Gastrocnemius medialis (tissue), 4 donors: ENCODE measurements around the gene CMTR2. TPM values are rescaled to one million over a fixed set of nuclear protein-coding genes. Genes with fewer than 3 reads are reported as not detected.

ENCODE experiments used
- ATAC-seq, 2 donors: fragments of 150-250 bp; one replicate each; pipeline ENCODE4 v1.9.1; 2016
- DNase-seq, 2 donors: peaks; one replicate each; pipeline ENCODE4 v3.0.0-alpha.2; 2019
- H3K27ac ChIP-seq, 4 donors: fragments of 200-600 bp; sonication (generic); 1 replicate in 1 of 4; 2 replicates in 3 of 4; pipeline ENCODE4 v1.5.1; 2016 to 2018; ENCODE audit warnings: mild to moderate bottlenecking in 2 of 4, moderate library complexity in 1 of 4
- H3K27me3 ChIP-seq, 3 donors: fragments of 200-600 bp; sonication (generic) in 2 of 3; 1 replicate in 1 of 3; 2 replicates in 2 of 3; pipeline versions ENCODE4 v1.5.1 to v1.6.0; 2016 to 2019; ENCODE audit warnings: mild to moderate bottlenecking in 1 of 3, moderate library complexity in 1 of 3
- H3K36me3 ChIP-seq, 2 donors: fragments of 200-600 bp; sonication (generic) in 1 of 2; one replicate each; pipeline ENCODE4 v1.5.1; 2017 to 2018
- H3K4me1 ChIP-seq, 2 donors: fragments of 200-600 bp; sonication (generic) in 1 of 2; one replicate each; pipeline ENCODE4 v1.5.1; 2016 to 2017; ENCODE audit warnings: mild to moderate bottlenecking in 2 of 2
- H3K4me3 ChIP-seq, 4 donors: fragments of 200-600 bp; sonication (generic) in 3 of 4; 1 replicate in 1 of 4; 2 replicates in 3 of 4; pipeline ENCODE4 v1.5.1; 2016 to 2019; ENCODE audit warnings: mild to moderate bottlenecking in 2 of 4
- H3K9me3 ChIP-seq, 3 donors: fragments of 200-600 bp; sonication (generic) in 2 of 3; 1 replicate in 1 of 3; 2 replicates in 2 of 3; pipeline ENCODE4 v1.5.1; 2016 to 2019
- CTCF ChIP-seq, 5 experiments: fragments of 450-650 bp in 3 of 5; fragments of 200-600 bp in 2 of 5; sonication (generic) in 2 of 5; IDR thresholded peaks in 4 of 5; conservative IDR thresholded peaks in 1 of 5; 1 replicate in 4 of 5; 2 replicates in 1 of 5; pipeline ENCODE4 v1.5.1; 2016 to 2019; ENCODE audit warnings: antibody characterized with exemption in 5 of 5, mild to moderate bottlenecking in 3 of 5, moderate library complexity in 3 of 5
- POLR2A ChIP-seq, 2 donors: fragments of 450-650 bp; IDR thresholded peaks; one replicate each; pipeline ENCODE4 v1.6.1; 2017; ENCODE audit warnings: antibody characterized with exemption in 2 of 2, mild to moderate bottlenecking in 2 of 2, moderate library complexity in 2 of 2
- in situ Hi-C, 4 donors: fragments of 200-750 bp; cut with MboI; loops; one replicate each; pipeline versions ENCODE4 v1.15.0 to v1.8.0; 2017; ENCODE audit warnings: low sequenced_read_pairs in 4 of 4
- intact Hi-C: fragments of 100-400 bp; cut with DNase I; formaldehyde crosslinking; loops from one replicate; pipeline ENCODE4 v1.15.1; 2023; ENCODE audit warnings: low total_unique reads
- total RNA-seq, 4 donors: library from RNA; depleted of rRNA; stranded (reverse); fragments of >200 nt; gene quantifications; one replicate each; pipeline versions ENCODE4 v1.1.0 to v1.2.3, GENCODE V29; 2016

Gene CMTR2
- total RNA-seq, 4 donors from 2014 or later, result 11.2 to 18.0 (median 12.3) TPM

- Histone ChIP-seq H3K36me3 (no peaks in the 10 kb centered on the region), H3K27me3 (no peaks in the 10 kb centered on the region), H3K27ac (no peak overlapping the region), H3K9me3 (no peaks in the 10 kb centered on the region), H3K4me3 (no peak overlapping the region), H3K4me1 (no peaks in the 10 kb centered on the region)
- in situ Hi-C loops, result no loop called here
- no peak for DNase-seq
- ATAC-seq, result no peak
- no peak for TF ChIP-seq CTCF (IDR thresholded peaks at IDR 0.05 in 4 of 5, conservative IDR thresholded peaks at IDR 0.05 in 1 of 5)
- intact Hi-C loops, result no loop called here
These were observed 12.4 kb downstream of the CMTR2 start for GRCh38 chr16:71276589-71277334.

- no peak overlapping the region for H3K27ac ChIP-seq
- no peak for TF ChIP-seq CTCF (IDR thresholded peaks at IDR 0.05 in 4 of 5, conservative IDR thresholded peaks at IDR 0.05 in 1 of 5)
- TF ChIP-seq POLR2A (IDR thresholded peaks at IDR 0.05), result no peak
- DNase-seq (no peak), ATAC-seq (no peak)
- no peaks in the 10 kb centered on the region for H3K36me3 ChIP-seq
- H3K9me3 ChIP-seq, result no peaks in the 10 kb centered on the region
- H3K4me3 ChIP-seq, result no peak overlapping the region
- in situ Hi-C loops (no loop called here), intact Hi-C loops (no loop called here)
- no peaks in the 10 kb centered on the region for H3K27me3 ChIP-seq
- no peaks in the 10 kb centered on the region for H3K4me1 ChIP-seq
These were observed 15.8 kb downstream of the CMTR2 start for GRCh38 chr16:71273384-71273783.

- intact Hi-C loops, result no loop called here
- H3K4me3 ChIP-seq, result no peak overlapping the region
- H3K36me3 ChIP-seq, result no peaks in the 10 kb centered on the region
- no peaks in the 10 kb centered on the region for H3K9me3 ChIP-seq
- ATAC-seq (no peak), DNase-seq (no peak)
- H3K27ac ChIP-seq, result no peak overlapping the region
- no peak for TF ChIP-seq POLR2A (IDR thresholded peaks at IDR 0.05)
- TF ChIP-seq CTCF (IDR thresholded peaks at IDR 0.05 in 4 of 5, conservative IDR thresholded peaks at IDR 0.05 in 1 of 5), result no peak
- no peaks in the 10 kb centered on the region for H3K4me1 ChIP-seq
- in situ Hi-C loops, result no loop called here
- H3K27me3 ChIP-seq, result no peaks in the 10 kb centered on the region
These were observed 24.9 kb downstream of the CMTR2 start for GRCh38 chr16:71264299-71264698.

GRCh38 chr16:71263582-71263981 is 25.6 kb downstream of the CMTR2 start:
- no peak for ATAC-seq
- Histone ChIP-seq H3K4me1 (no peaks in the 10 kb centered on the region), H3K36me3 (no peaks in the 10 kb centered on the region), H3K27me3 (no peaks in the 10 kb centered on the region), H3K4me3 (no peak overlapping the region), H3K9me3 (no peaks in the 10 kb centered on the region), H3K27ac (no peak overlapping the region)
- intact Hi-C loops (no loop called here), in situ Hi-C loops (no loop called here)
- DNase-seq, result no peak
- TF ChIP-seq POLR2A (IDR thresholded peaks at IDR 0.05), result no peak
- TF ChIP-seq CTCF (IDR thresholded peaks at IDR 0.05 in 4 of 5, conservative IDR thresholded peaks at IDR 0.05 in 1 of 5), result no peak

- Histone ChIP-seq H3K27ac (no peak overlapping the region), H3K4me1 (no peaks in the 10 kb centered on the region), H3K4me3 (no peak overlapping the region), H3K27me3 (no peaks in the 10 kb centered on the region), H3K36me3 (no peaks in the 10 kb centered on the region), H3K9me3 (no peaks in the 10 kb centered on the region)
- ATAC-seq (no peak), DNase-seq (no peak)
- in situ Hi-C loops (no loop called here), intact Hi-C loops (no loop called here)
- TF ChIP-seq POLR2A (IDR thresholded peaks at IDR 0.05) (no peak), CTCF (IDR thresholded peaks at IDR 0.05 in 4 of 5, conservative IDR thresholded peaks at IDR 0.05 in 1 of 5) (no peak)
These were observed 26.8 kb downstream of the CMTR2 start for GRCh38 chr16:71262391-71262790.
